H9 (cell line): ENCODE measurements around the gene SDK1. TPM values are rescaled to one million over a fixed set of nuclear protein-coding genes. Genes with fewer than 3 reads are reported as not detected.

ENCODE experiments used
- DNase-seq: peaks from one replicate; pipeline ENCODE4 v3.0.0-alpha.2; 2017
- H2AFZ ChIP-seq: one replicate; pipeline ENCODE4 v1.6.1; 2013; ENCODE audit warnings: mild to moderate bottlenecking, low read length, control low read depth, moderate library complexity
- H2AK5ac ChIP-seq: 2 replicates; pipeline ENCODE4 v1.6.1; 2013; ENCODE audit warnings: low read length, control low read depth, mixed read lengths; ENCODE audit not compliant: insufficient read length
- H2BK120ac ChIP-seq: one replicate; pipeline ENCODE4 v1.6.1; 2013; ENCODE audit warnings: low read depth, mild to moderate bottlenecking, low read length, control low read depth, inconsistent platforms; ENCODE audit not compliant: poor library complexity, severe bottlenecking
- H2BK12ac ChIP-seq: 2 replicates; pipeline ENCODE4 v1.6.1; 2013; ENCODE audit warnings: low read length, control low read depth, mixed read lengths, low read depth; ENCODE audit not compliant: insufficient read length
- H2BK15ac ChIP-seq: 2 replicates; pipeline ENCODE4 v1.6.1; 2013; ENCODE audit warnings: low read depth, low read length, control low read depth
- H2BK20ac ChIP-seq: one replicate; pipeline ENCODE4 v1.6.1; 2013; ENCODE audit warnings: low read depth, mild to moderate bottlenecking, low read length, control low read depth, inconsistent platforms; ENCODE audit not compliant: poor library complexity, severe bottlenecking
- H2BK5ac ChIP-seq: 2 replicates; pipeline ENCODE4 v1.6.1; 2013; ENCODE audit warnings: low read length, control low read depth, mixed read lengths; ENCODE audit not compliant: insufficient read length
- H3K14ac ChIP-seq: 2 replicates; pipeline ENCODE4 v1.6.1; 2013; ENCODE audit warnings: low read length, control low read depth; ENCODE audit not compliant: insufficient read depth
- H3K18ac ChIP-seq: 2 replicates; pipeline ENCODE4 v1.6.1; 2013; ENCODE audit warnings: low read depth, mild to moderate bottlenecking, mixed read lengths, low read length, control low read depth; ENCODE audit not compliant: insufficient read length
- H3K23ac ChIP-seq: 2 replicates; pipeline ENCODE4 v1.6.1; 2013; ENCODE audit warnings: low read length, control low read depth, mixed read lengths, low read depth; ENCODE audit not compliant: insufficient read length
- H3K23me2 ChIP-seq: 2 replicates; pipeline ENCODE4 v1.6.1; 2013; ENCODE audit warnings: low read depth, mild to moderate bottlenecking, mixed read lengths, low read length, control low read depth; ENCODE audit not compliant: insufficient read length, poor library complexity, severe bottlenecking
- H3K27ac ChIP-seq: 2 replicates; pipeline ENCODE4 v1.5.1; 2013; ENCODE audit warnings: low read length, control low read depth, mixed read lengths, low read depth; ENCODE audit not compliant: insufficient read length
- H3K27me3 ChIP-seq: 2 replicates; pipeline ENCODE4 v1.6.1; 2013; ENCODE audit warnings: low read length, control low read depth, inconsistent platforms; ENCODE audit not compliant: insufficient read depth
- H3K4ac ChIP-seq: 2 replicates; pipeline ENCODE4 v1.6.1; 2013; ENCODE audit warnings: low read depth, mild to moderate bottlenecking, control low read depth, inconsistent platforms, low read length, moderate library complexity
- H3K4me1 ChIP-seq: 2 replicates; pipeline ENCODE4 v1.6.1; 2013; ENCODE audit warnings: low read length, control low read depth, inconsistent platforms; ENCODE audit not compliant: insufficient read depth
- H3K4me2 ChIP-seq: 2 replicates; pipeline ENCODE4 v1.6.1; 2013; ENCODE audit warnings: low read length, control low read depth, mixed read lengths; ENCODE audit not compliant: insufficient read length, insufficient read depth
- H3K56ac ChIP-seq: 2 replicates; pipeline ENCODE4 v1.6.1; 2013; ENCODE audit warnings: low read depth, mild to moderate bottlenecking, mixed read lengths, low read length, control low read depth; ENCODE audit not compliant: insufficient read length
- H3K79me1 ChIP-seq: 2 replicates; pipeline ENCODE4 v1.6.1; 2013; ENCODE audit warnings: low read depth, mild to moderate bottlenecking, moderate library complexity, low read length, control low read depth, inconsistent platforms; ENCODE audit not compliant: insufficient read depth, poor library complexity, severe bottlenecking
- H3K79me2 ChIP-seq: 2 replicates; pipeline ENCODE4 v1.6.1; 2013; ENCODE audit warnings: low read length, control low read depth, inconsistent platforms; ENCODE audit not compliant: insufficient read depth
- H3K9ac ChIP-seq: 2 replicates; pipeline ENCODE4 v1.6.1; 2013; ENCODE audit warnings: low read length, control low read depth, mixed read lengths; ENCODE audit not compliant: insufficient read length; ENCODE audit errors: extremely low read depth
- H3K9me3 ChIP-seq: one replicate; pipeline ENCODE4 v1.6.1; 2013; ENCODE audit warnings: low read depth, low read length, inconsistent platforms; ENCODE audit not compliant: control insufficient read depth
- H3T11ph ChIP-seq: one replicate; pipeline ENCODE4 v1.6.1; 2013; ENCODE audit warnings: mild to moderate bottlenecking, low read length, control low read depth, inconsistent platforms
- H4K20me1 ChIP-seq: one replicate; pipeline ENCODE4 v1.6.1; 2013; ENCODE audit not compliant: control insufficient read depth, insufficient read length, insufficient read depth
- H4K5ac ChIP-seq: 2 replicates; pipeline ENCODE4 v1.6.1; 2013; ENCODE audit warnings: low read depth, mild to moderate bottlenecking, mixed read lengths, low read length, control low read depth; ENCODE audit not compliant: insufficient read length
- H4K8ac ChIP-seq: replicated peaks from 2 replicates; pipeline ENCODE4 v1.6.1; 2013; ENCODE audit warnings: low read length, control low read depth, mixed read lengths, low read depth; ENCODE audit not compliant: insufficient read length
- H4K91ac ChIP-seq: 2 replicates; pipeline ENCODE4 v1.6.1; 2013; ENCODE audit warnings: low read depth, mild to moderate bottlenecking, moderate library complexity, mixed read lengths, low read length, control low read depth; ENCODE audit not compliant: insufficient read length
- H3K27ac Mint-ChIP-seq, 3 experiments: 2 replicates in 2 of 3; 3 replicates in 1 of 3; pipeline ENCODE4 v1.8.0; 2020 to 2021; ENCODE audit warnings: mixed read lengths in 3 of 3, mild to moderate bottlenecking in 1 of 3, moderate library complexity in 1 of 3
- H3K27me3 Mint-ChIP-seq: 2 replicates; pipeline ENCODE4 v1.8.0; 2021; ENCODE audit warnings: low read depth, mild to moderate bottlenecking, moderate library complexity, mixed read lengths
- H3K36me3 Mint-ChIP-seq, 3 experiments: 2 replicates in 2 of 3; 3 replicates in 1 of 3; pipeline ENCODE4 v1.8.0; 2020 to 2021; ENCODE audit warnings: low read depth in 3 of 3, mixed read lengths in 3 of 3; ENCODE audit not compliant: insufficient read depth in 1 of 3
- H3K4me1 Mint-ChIP-seq, 2 experiments: 2 replicates each; pipeline ENCODE4 v1.8.0; 2020; ENCODE audit warnings: mixed read lengths in 2 of 2
- H3K4me3 Mint-ChIP-seq, 2 experiments: 2 replicates in 1 of 2; 3 replicates in 1 of 2; pipeline ENCODE4 v1.8.0; 2020 to 2021; ENCODE audit warnings: mild to moderate bottlenecking in 2 of 2, mixed read lengths in 2 of 2, moderate library complexity in 1 of 2
- H3K9me3 Mint-ChIP-seq, 2 experiments: 2 replicates in 1 of 2; 3 replicates in 1 of 2; pipeline ENCODE4 v1.8.0; 2020; ENCODE audit warnings: mild to moderate bottlenecking in 2 of 2, mixed read lengths in 2 of 2, moderate library complexity in 1 of 2
- WGBS: extraction: QIAGEN DNeasy Blood & Tissue Kit; methylation state at CpG from one replicate; pipeline ENCODE4 v1.1.7; 2013; ENCODE audit warnings: missing lambda C conversion rate, low lambda C conversion rate, mixed read lengths; ENCODE audit not compliant: insufficient read length; ENCODE audit errors: extremely low coverage; 5-methylcytosine and 5-hydroxymethylcytosine counted together
- total RNA-seq: library from RNA; stranded (reverse); gene quantifications from 2 replicates; pipeline ENCODE4 v1.2.1, GENCODE V29; 2021
- TF ChIP-seq, protein P1 (sequence below): fragments of 200-600 bp; sonication (generic); conservative IDR thresholded peaks from 3 replicates; pipeline ENCODE4 v1.8.0; 2021; ENCODE audit warnings: antibody characterized with exemption, mild to moderate bottlenecking

Gene SDK1
- total RNA-seq, 1 experiment from 2014 or later = 8.7 TPM

DNA sequence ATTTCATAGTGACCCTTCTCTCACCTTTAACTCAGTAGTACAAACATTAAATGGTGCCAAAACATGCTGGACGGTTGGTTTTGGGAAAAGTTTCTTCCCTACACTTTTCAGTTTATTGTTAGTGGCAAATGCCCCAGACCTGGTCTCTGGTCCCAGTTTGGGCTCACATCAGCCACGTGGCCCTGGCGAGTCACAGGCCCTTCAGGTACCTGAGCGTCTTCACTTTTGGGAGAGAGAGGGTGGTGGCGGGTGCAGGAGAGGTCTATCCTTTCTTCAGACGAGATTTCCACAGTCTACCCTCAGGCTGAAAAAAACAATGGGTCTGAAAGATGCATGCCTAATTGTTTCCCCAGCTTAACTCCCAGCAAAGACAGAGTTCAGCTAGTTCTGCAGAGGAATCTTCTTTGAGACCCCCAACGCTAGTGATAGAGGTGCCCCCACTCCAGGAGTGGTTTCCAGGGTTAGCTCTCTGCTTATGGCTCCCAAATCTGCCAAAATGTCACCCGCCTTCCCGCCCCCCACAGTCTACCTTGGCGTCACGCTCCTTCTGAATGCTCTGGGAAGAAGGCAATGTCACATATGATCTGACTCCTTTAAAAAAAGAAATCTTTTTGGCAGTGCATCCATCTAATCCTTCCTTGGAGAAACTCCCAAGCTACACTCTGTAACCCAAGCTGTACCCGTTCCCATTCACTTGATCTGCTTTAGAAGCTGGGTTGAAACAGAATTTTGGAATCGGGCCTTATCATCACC, 996.3 kb downstream of the SDK1 start:
- H3K56ac ChIP-seq = no peak overlapping the region
- no peak overlapping the region for H3K4ac ChIP-seq
- no peak overlapping the region for H2BK120ac ChIP-seq
- H3K18ac ChIP-seq = no peak overlapping the region
- H2BK5ac ChIP-seq = no peak overlapping the region
- H2BK15ac ChIP-seq = no peak overlapping the region
- H3K79me1 ChIP-seq = no peaks in the 10 kb centered on the region
- no peak overlapping the region for H2AK5ac ChIP-seq
- no peak overlapping the region for H2BK20ac ChIP-seq
- H2AFZ ChIP-seq = no peak overlapping the region
- H3K27ac Mint-ChIP-seq = no peak overlapping the region; a peak in 1 of 7 replicates
- no peak overlapping the region for H3K23ac ChIP-seq
- no peak overlapping the region for H3K14ac ChIP-seq
- H4K20me1 ChIP-seq = no peaks in the 10 kb centered on the region
- no peak overlapping the region for H3K9ac ChIP-seq
- H3K4me1 Mint-ChIP-seq = no peaks in the 10 kb centered on the region
- H3K36me3 Mint-ChIP-seq = no peaks in the 10 kb centered on the region; a peak in 2 of 7 replicates
- H3K9me3 Mint-ChIP-seq = peaks cover 35 to 81% of the 10 kb centered on the region in 2 experiments
- H3K79me2 ChIP-seq = no peaks in the 10 kb centered on the region
- H2BK12ac ChIP-seq = no peak overlapping the region
- H3T11ph ChIP-seq = no peak overlapping the region
- TF ChIP-seq, protein P1, sequence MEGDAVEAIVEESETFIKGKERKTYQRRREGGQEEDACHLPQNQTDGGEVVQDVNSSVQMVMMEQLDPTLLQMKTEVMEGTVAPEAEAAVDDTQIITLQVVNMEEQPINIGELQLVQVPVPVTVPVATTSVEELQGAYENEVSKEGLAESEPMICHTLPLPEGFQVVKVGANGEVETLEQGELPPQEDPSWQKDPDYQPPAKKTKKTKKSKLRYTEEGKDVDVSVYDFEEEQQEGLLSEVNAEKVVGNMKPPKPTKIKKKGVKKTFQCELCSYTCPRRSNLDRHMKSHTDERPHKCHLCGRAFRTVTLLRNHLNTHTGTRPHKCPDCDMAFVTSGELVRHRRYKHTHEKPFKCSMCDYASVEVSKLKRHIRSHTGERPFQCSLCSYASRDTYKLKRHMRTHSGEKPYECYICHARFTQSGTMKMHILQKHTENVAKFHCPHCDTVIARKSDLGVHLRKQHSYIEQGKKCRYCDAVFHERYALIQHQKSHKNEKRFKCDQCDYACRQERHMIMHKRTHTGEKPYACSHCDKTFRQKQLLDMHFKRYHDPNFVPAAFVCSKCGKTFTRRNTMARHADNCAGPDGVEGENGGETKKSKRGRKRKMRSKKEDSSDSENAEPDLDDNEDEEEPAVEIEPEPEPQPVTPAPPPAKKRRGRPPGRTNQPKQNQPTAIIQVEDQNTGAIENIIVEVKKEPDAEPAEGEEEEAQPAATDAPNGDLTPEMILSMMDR = no peak
- H3K27me3 Mint-ChIP-seq = peaks cover 22% of the 10 kb centered on the region
- no peaks in the 10 kb centered on the region for H3K23me2 ChIP-seq
- no peak for DNase-seq
- H4K5ac ChIP-seq = no peak overlapping the region
- no peaks in the 10 kb centered on the region for H3K27me3 ChIP-seq
- H3K4me3 Mint-ChIP-seq = no peak overlapping the region
- no peak overlapping the region for H3K27ac ChIP-seq
- H4K91ac ChIP-seq = no peak overlapping the region
- H4K8ac ChIP-seq = no peak overlapping the region
- WGBS = no CpG with 5 or more reads among the region's 13 CpGs
- no peaks in the 10 kb centered on the region for H3K4me1 ChIP-seq
- no peak overlapping the region for H3K4me2 ChIP-seq
- no peaks in the 10 kb centered on the region for H3K9me3 ChIP-seq
